ENCODE data around the gene XXYLT1. TPM values are rescaled to one million over a fixed set of nuclear protein-coding genes. Genes with fewer than 3 reads are reported as not detected.

Gene XXYLT1
- total and polyA plus RNA-seq, 12 donors, result 2.2 to 7.2 (median 3.6) TPM

GRCh38 chr3:195097331-195098255 lies 173.4 kb downstream of the XXYLT1 start:
- Histone ChIP-seq H3K9me3 (no peaks in the 10 kb centered on the region), H3K4me3 (no peak overlapping the region), H3K27ac (peak overlapping the region in 4 of 10 donors; percentile 41 to 53 (median 50)), H3K27me3 (no peaks in the 10 kb centered on the region), H3K36me3 (no peaks in the 10 kb centered on the region), H3K4me1 (peaks cover 3 to 45% (median 31%) of the 10 kb centered on the region in 9 donors)
- TF ChIP-seq CTCF (IDR thresholded peaks at IDR 0.05), result no peak
- intact Hi-C loops (cut with DNase I), result no loop called here
- 57 to 69% methylated on average over 22 of the region's 22 CpGs for WGBS, 2 donors
- DNase-seq (peak in 1 of 2 donors; percentile 11), ATAC-seq (peak in 6 of 8 donors; percentile 44 to 83 (median 56))

GRCh38 chr3:195096484-195097330 lies 174.3 kb downstream of the XXYLT1 start:
- Histone ChIP-seq H3K36me3 (no peaks in the 10 kb centered on the region), H3K4me1 (peaks cover 3 to 38% (median 26%) of the 10 kb centered on the region in 9 donors), H3K9me3 (no peaks in the 10 kb centered on the region), H3K27me3 (no peaks in the 10 kb centered on the region), H3K27ac (peak overlapping the region in 4 of 10 donors; percentile 19 to 53 (median 46)), H3K4me3 (no peak overlapping the region)
- DNase-seq, result peak in 1 of 2 donors; percentile 4
- intact Hi-C loops (cut with DNase I), result no loop called here
- no peak for TF ChIP-seq CTCF (IDR thresholded peaks at IDR 0.05)
- 91 to 94% methylated on average over 13 of the region's 13 CpGs for WGBS, 2 donors
- ATAC-seq, result peak in 4 of 8 donors; percentile 14 to 75 (median 46)

- Histone ChIP-seq H3K27ac (no peak overlapping the region), H3K4me3 (no peak overlapping the region), H3K9me3 (no peaks in the 10 kb centered on the region), H3K4me1 (peaks cover 3 to 32% (median 23%) of the 10 kb centered on the region in 9 donors), H3K27me3 (no peaks in the 10 kb centered on the region), H3K36me3 (no peaks in the 10 kb centered on the region)
- intact Hi-C loops (cut with DNase I), result no loop called here
- no peak for TF ChIP-seq CTCF (IDR thresholded peaks at IDR 0.05)
- 96% methylated on average over 11 of the region's 11 CpGs for WGBS, 2 donors
- DNase-seq (no peak), ATAC-seq (no peak)
These were observed 174.9 kb downstream of the XXYLT1 start for GRCh38 chr3:195096053-195096452.

- 93 to 97% methylated on average over 7 of the region's 7 CpGs for WGBS, 2 donors
- Histone ChIP-seq H3K4me3 (no peak overlapping the region), H3K27ac (no peak overlapping the region), H3K4me1 (peaks cover 0 to 28% (median 19%) of the 10 kb centered on the region in 9 donors), H3K9me3 (no peaks in the 10 kb centered on the region), H3K36me3 (no peaks in the 10 kb centered on the region), H3K27me3 (no peaks in the 10 kb centered on the region)
- DNase-seq, result peak in 1 of 2 donors; percentile 2
- intact Hi-C loops (cut with DNase I), result no loop called here
- no peak for ATAC-seq
- no peak for TF ChIP-seq CTCF (IDR thresholded peaks at IDR 0.05)
These were observed 175.3 kb downstream of the XXYLT1 start for GRCh38 chr3:195095704-195096036.
